Stimulated activated CD4-positive, alpha-beta T cell treated with anti-CD3 and anti-CD28 coated beads, Interleukin-12 subunit alpha, Interleukin-12 subunit beta, amount 100 ng/mL, for 24 hours (primary cell): ENCODE measurements around the gene FGF6.
"Not testable (repeated sequence)": the region's sequence is repeated elsewhere in the genome, so short reads cannot be mapped to it uniquely, and the experiment has no call there.

Experiments used
- DNase-seq, 2 experiments: peaks; one replicate each; pipeline ENCODE4 v3.0.0-alpha.2; 2020; ENCODE audit warnings: low read depth in 2 of 2

The FGF6 gene, protein sequence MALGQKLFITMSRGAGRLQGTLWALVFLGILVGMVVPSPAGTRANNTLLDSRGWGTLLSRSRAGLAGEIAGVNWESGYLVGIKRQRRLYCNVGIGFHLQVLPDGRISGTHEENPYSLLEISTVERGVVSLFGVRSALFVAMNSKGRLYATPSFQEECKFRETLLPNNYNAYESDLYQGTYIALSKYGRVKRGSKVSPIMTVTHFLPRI

DNA sequence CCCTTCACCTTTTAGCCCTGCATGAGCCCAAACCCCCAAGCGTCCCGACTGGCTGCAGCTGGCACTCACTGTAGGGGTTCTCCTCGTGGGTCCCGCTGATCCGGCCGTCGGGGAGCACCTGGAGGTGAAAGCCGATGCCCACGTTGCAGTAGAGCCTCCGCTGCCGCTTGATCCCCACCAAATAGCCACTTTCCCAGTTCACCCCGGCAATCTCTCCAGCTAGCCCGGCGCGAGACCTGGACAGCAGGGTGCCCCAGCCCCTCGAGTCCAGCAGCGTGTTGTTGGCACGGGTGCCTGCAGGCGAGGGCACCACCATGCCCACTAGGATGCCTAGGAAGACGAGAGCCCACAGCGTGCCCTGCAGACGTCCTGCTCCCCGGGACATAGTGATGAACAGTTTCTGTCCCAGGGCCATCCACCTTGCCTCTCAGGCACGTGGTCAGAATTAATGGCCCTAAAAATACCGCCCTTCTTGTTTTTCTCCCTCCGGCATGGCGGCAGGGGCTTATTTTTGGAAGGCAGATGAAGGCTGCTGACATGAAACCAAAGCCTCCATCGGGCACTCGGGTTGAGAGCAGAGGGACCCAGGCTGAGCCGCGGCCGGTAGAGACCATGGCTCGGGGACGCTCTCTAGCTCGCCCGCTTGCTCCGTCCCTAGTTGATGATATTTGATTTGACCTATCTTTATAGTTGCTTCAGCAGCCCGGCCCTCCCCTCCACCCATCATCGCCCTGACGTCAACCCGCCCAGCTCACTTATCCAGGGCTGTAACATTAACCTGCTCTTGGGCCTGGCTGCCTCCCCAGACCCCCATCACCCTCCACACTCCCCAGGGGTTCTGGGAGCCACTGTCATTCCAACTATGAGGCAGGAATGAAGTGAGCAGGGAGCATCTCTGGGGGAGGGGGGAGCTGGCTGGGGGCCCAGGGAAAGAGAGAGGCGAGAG, at the start of gene FGF6:
TSS of gene FGF6 (minus strand) at position 660 of the 946 bp plus-strand sequence. CDS start at position 415, 245 bp downstream.
- no peak for DNase-seq

DNA sequence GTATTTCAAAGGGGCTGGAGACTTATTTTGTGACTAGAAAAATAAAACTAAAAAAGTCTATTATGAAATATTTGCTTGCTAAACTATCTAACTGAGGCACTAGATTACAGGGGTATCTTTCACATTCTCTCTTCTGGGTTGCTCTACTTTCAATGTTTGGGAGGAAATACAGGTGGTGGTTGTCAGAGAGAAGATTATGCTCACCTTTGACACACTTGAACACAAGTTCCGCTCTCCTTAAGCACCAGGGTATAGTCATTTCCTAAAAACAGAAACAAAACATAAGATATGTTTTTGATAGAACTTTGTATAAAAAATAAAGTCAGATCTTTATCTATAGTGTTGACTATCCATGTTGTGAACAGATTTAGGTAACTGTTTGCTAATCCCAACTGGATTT, 45.4 kb upstream of the FGF6 start:
- DNase-seq = no peak

DNA sequence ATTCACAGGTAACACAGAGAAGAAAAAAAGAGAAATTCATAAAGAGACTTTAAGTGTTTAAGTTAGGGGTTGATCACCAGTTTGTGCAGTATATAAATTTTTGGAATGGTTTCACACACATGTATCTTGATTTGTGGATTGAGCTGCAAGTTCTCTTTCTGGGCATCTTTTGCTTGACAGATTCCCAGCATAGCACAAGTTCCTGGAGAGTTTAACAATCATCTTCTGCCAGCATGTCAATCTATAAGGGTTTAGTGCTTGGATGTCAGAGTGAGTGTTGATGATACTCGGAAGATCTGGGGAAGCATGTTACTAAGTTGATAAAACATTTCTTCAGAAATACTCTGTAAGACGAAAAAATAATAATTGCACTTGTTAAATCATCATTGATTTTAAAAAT, 43.9 kb upstream of the FGF6 start:
- no peak for DNase-seq

DNA sequence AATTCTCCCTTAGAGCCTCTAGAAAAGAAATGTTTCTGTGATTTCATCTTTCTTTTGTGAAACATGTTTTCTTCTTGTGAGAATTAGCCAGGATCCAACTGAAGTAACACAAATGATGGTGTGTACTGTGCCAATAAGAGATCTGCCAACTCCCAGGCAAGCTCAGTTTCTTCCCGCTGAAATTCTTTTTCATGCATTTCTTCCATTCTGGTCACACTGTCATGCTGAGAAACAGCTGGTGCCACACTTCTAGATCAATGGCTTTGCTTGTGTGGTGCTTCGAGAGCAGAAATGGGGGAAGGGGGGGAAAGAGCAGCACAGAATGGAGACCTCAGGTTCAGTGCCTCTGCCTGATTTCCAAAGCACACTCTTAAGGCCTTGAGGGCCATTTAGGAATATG, 41.4 kb upstream of the FGF6 start:
- no peak for DNase-seq

DNA sequence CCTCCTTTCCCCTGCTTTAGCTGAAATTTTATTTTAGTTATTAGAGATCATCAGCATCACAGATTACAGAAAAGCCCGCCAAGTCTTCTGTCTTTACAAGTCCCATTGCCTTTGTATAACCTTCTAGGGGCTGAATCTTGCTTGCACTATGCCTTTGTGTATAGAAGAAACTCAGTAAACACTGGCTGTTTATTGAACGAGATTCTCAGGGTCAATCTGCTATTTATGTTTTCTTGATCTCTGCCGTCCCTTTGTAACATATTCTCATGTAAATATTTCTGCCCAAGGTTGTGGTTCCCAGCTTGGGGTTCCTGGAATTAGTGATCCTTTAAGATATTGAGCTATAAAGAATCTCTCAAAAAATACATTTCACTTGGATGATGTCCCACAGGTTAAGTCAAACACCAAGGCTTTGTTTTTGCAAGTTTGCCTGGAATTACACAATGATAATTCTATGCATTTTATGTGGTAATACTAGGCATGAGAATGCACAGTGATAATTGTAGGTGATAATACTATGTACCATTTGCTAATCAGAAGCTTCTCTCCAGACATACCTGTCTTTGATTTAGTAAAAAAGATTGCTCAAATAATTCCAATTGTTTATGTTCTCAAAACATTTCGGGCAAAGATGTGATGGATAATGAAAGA, 40.6 kb upstream of the FGF6 start:
- no peak for DNase-seq

DNA sequence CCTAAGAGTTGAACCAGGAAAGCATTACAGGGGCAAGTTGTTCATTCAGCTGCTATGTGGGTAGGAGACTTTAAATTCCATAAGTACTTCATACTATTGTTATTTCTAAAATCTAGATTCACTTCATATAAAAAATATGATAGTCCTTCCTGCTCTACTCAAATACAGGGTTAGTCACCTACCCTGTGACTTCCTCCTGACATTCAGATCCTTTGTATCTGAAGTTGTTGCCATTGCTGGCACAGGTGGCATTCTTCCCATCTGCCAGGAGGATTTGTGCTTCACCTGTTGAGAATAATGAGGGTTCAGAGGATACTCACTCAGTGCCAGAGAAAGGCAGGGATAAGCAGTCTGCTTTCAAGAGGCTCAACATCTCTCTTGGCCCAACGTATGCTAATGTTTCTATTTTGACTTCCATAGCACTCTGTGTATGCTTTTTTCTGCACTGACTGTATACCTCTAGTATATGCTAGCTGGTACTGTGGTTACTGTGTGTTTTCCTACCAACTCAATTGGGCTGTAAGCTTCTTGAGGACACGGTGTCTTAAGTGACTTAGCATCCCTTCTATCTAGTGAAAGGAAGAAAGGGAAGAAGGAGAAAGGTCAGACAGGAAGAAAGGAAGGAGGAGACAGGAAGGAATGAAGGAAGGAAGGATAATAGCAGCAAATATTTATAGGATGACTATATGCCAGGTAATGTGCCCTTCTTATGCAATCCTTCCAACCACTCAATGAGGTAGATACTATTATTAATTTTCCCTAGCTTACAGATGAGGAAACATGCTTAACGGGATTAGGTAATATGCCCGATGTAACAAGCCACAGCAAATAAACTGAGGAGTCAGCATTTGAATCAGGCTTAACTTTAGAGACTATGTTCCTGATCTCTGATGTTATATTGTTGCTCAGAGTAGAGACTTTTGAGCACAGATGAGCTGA, 38.5 kb upstream of the FGF6 start:
- DNase-seq = no peak

DNA sequence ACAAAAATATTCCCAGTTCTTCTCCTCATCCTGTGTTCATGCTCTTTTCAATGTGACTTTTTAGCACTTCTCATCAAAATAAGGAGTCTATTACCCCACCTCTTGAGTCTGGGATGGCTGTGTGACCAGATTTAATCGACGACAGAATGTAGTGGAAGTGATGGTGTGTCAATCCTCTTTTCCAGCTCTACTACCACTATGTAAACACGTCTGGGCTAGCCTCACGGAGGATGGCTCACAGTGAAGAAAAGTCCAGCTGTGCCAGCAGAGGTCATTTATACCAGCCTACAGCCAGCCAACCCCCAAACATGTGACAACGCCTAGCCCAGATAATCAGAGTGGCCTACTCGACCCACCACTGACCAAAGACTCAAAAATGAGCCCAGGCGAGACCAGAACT, 37.3 kb upstream of the FGF6 start:
- no peak for DNase-seq

DNA sequence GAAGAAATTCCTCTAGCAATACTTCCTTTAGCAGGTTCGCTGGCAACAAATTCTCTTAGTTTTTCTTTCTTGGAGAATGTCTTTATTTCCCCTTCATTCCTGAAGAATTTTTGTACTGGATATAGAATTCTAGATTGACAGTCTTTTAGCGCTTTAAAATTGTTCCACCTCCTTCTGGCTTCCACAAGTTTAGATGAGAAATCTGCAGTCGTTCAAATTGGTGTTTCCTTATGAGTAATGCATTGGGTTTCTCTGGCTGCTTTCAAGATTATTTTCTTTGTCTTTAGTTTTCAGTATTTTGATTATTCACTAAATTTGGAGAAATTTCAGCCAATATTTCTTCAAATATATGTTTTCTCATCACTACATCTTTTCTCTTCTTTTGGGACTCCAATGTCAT, 33.3 kb upstream of the FGF6 start:
- DNase-seq = no peak

DNA sequence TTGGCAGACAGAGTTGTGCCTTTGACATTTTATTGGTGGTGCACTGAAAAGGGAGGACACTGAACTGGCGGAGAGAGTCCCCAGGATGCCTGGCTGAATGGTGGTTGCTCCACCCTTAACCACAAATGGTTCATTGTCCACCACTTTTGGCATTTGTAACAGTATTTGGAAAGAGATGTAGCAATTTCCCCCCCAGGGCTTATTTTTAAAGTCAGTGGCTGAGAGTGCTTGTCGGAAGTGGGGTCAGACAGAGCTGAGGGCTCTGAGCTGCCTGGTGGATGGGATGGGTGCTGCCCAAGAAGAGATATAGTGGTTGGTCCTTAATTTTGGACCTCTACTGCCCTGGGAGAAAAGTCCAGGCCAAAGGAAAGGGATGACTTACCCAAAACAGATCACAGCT, 31.5 kb upstream of the FGF6 start:
- DNase-seq = no peak

DNA sequence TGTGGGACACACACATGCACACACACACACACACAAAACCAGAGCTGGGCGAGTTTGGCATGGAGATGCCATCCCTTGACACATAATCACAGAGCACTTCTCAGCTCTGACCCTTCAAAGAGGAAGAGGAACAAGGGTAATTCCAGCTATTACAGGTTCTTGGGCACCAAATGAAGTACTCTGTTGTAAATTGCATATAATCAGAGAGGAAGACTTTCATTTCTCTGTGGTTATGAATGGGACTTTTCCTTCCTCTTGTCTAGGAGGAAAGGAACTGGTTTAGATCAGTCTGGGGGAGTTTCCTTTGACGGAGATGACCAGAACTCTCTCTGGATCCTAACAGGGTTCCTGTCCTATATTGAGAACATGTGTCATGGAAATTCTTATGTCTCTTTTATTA, 26.4 kb upstream of the FGF6 start:
- DNase-seq = no peak

DNA sequence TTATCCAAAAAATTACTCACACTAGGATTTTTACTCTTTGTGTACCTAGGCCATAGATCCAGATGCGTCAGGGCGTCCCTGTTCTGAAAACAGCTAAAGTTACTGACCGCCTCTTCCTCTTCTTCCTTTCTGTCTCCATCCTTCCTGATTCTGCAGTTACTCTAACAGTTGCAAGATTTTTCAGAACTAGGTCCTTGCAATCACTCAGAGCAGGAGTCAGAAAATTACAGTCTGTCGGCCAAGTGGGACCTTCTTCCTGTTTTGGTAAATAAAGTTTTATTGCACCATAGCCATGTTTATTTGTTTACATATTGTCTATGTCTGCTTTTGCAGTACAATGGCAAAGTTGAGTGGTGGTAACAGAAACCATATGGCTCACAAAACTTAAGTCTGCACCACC, 25.6 kb upstream of the FGF6 start:
- DNase-seq = no peak

DNA sequence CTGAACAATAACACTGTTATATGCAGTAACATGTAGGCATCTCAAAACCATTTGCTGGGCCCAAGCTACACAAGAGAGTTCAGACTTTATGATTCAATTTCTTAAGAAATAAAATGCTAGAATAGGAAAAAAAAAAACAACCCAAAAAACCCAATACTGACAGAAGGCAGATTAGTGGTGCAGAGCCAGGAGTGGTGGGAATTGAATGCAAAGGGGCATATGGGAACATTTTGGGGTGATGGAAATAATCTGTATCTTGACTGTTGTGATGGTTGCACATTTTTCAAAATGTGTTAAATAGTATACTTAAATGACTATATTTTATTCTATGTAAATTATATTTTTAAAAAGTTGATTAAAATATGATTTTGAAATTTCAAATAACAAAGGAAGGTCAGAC, 23.4 kb upstream of the FGF6 start:
- DNase-seq = no peak

DNA sequence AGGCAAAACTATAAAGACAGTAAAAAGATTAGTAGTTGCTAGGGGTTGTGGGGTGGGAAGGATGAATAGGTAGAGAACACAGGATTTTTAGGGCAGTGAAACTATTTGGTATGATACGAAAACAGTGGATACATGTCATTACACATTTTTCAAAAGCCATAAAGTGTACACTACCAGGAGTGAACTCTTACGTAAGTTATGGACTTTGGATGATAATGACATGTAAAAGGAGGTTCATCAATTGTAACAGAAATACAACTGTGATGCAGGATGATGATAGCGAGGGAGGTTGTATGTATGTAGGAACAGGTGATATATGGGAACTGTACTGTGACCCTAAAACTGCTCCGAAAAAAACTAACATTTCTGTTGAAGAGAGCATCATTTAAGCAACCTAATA, 15.1 kb upstream of the FGF6 start:
- DNase-seq = no peak

DNA sequence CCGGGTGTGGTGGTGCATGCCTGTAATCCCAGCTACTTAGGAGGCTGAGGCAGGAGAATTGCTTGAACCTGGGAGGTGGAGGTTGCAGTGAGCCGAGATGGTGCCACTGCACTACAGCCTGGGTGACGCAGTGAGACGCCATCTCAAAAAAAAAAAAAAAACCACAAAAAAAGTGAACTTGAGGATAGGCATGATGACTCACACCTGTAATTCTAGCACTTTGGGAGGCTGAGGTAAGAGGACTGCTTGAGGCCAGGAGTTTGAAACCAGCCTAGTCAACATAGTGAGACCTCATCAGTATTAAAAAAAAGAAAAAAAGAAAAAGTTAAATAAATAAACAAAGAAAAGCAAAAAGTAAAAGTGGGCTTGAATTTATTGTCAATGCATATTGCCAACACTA, 10.2 kb upstream of the FGF6 start:
- DNase-seq = not testable (repeated sequence)

DNA sequence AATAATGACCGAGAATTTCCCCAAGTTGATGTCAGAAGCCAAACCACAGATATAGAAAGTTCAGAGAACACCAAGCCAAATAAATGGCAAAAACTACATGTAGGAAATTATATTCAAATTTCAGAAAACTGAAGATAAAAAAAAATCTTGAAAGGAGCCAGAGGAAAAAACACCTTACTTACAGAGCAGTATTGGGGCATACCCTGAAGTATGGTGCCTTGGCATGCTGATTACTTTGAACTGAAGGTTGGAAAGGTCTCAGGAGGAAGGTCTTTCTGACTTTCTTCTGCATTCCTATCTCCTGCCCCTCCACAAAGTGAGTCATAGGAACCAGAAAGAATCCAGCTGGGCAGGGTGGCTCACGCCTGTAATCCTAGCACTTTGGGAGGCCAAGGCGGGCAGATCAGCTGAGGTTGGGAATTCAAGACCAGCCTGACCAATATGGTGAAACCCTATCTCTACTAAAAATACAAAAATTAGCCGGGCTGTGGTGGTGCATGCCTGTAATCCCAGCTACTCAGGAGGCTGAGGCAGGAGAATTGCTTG, 8.8 kb upstream of the FGF6 start:
- no peak for DNase-seq

DNA sequence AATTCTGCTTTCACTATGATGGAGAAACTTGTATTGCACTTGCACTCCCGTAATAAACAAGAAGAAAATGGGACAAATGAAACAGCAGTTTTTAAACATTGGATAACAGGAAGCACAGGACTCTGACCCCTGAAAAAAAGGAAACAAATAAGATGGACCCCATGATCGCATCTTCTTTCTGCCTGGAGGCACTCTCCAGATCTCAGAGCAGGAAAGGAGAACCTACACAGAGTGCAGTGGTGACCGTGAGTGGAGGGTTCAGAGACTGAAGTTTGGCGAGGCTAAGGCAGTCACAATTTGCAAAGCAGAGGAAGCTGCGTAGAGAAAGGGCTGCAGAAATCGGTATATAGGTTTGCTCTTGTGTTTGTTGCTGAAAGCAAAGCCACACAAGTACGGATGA, 6.1 kb upstream of the FGF6 start:
- no peak for DNase-seq

DNA sequence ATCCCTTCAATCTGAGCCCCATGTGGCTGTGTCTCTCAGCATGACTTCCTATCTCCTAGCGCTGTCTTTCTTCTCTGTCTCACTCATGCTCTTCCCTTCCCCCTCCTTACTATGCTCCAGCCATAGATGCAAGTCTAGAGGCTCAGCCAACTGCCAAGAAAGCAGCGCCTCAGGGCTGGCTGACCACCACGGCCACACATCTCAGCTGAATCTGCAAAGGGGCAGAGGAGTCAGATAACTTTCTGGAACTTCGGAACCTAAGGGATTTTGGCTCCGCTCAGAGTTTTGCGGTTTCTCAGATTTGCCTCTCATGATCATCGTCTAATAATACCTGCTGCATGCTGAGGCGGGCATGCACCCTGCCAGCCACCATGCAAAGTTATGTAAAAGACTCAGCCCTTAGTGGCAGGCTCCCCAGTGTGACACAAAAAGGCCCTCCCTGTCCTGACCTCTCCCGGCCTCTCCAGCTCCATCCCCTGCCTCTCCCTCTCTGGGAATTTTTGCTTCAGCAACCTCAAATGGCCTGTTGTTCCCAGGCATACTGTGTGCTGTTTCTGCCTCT, 5.0 kb upstream of the FGF6 start:
- no peak for DNase-seq

DNA sequence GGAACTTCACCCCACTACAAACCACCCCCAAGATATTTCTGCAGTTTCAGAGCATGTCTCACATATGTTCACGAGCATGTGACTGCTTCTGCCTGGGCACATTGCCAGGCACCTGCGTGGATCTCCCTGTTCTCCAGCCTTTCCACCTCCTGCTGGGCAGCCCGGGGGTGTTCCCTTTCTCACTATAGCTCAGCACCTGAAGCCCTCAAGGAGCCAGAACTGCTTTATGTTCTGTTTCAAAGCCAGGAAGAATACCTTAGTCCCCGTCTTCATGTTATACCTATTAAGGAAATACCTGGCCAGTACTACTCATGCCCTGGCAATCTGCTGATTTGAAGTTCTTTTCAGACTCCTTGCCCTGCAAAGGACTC, 4.2 kb upstream of the FGF6 start:
- no peak for DNase-seq

DNA sequence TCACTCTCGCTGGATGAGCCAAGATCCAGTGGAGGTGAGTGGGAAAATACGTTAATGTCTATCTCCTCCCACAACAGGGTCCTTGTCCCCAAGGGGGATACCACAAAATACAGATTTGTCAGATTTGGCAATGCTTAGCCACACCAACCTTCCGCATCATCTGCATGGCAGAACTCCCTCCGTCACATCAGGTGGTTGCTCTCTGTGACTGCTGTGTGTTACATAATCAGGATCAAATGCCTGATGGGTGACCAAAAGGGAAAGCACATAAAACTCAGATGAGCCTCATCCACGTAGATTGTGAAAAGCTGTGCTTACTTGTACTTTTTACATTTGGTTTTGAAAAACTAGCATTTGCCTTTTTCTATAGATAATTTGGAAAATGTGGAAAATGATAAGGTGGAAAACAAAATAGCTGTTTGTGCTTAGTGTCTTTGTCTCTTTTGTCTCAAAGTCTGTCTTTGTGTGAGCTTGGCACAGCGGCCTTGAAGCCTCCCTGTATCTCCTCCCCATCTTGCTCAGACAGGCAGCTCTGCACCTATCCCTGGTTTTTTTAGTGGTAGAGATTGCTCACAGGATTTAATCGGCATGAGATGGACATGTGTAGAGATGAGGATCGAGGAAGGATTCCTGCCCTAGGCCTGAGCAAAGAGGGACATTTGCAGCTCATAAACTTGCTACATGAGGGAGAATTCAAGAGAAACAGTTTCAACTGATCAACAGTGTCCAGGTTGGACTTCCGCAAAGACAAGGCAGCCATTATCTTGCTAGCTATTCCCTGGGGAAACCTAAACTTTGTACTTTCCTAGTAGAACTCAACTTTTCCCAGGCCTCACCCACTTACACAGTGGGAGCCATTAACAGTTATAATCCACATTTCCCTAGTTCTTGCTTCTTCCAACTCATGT, 3.6 kb upstream of the FGF6 start:
- no peak for DNase-seq

DNA sequence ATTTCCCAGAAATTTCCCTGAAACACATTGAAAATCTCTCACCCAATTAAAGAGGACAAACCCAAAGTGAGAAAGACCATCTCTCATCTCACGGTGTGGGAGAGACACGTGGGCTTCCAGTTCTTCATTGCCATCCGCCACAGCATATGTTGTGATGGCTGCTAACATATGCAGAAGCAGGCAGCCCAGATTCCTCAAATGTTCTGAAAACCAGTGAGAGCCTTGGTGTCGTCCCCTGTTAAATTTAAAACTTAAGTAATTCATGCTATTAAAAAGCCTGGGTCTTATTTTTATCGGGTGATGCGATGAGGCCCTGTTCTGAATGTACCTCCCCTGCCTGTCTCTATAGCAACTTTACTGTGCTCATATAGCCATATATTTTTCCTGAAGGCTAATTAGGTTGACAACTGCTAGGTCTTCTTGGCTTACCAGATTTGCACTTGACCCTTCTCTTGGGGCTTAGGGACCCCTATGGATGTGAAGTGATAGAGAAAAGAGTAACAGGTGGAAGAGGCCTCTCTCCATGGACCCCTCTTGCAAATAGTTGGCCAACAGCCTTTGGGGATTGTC, 2.8 kb upstream of the FGF6 start:
- DNase-seq = no peak
